ENCODE measurements around the gene GPRC5A. TPM values are rescaled to one million over a fixed set of nuclear protein-coding genes. Genes with fewer than 3 reads are reported as not detected.
A peak's percentile ranks its signal among the peaks of the same experiment; 100 is the strongest.

The GPRC5A gene
- total and polyA plus RNA-seq, 2 of the 13 experiments (the other 11 are each of a cell fraction or from before 2014, with no cell fraction given) = 0.27 to 3.0 TPM

- TF ChIP-seq ZNF639 (CRISPR knock-in tag; conservative IDR thresholded peaks at IDR 0.05) (no peak), TGIF2 (CRISPR knock-in tag; IDR thresholded peaks at IDR 0.05) (no peak), ZNF619 (CRISPR knock-in tag; IDR thresholded peaks at IDR 0.05) (no peak), AHDC1 (CRISPR knock-in tag; IDR thresholded peaks at IDR 0.05; ENCODE audit: borderline replicate concordance) (no peak), PCBP1 (IDR thresholded peaks at IDR 0.05; ENCODE audit: borderline replicate concordance, low read depth, low read length) (no peak), SRY (CRISPR knock-in tag; IDR thresholded peaks at IDR 0.05) (no peak), ZNF331 (CRISPR knock-in tag; IDR thresholded peaks at IDR 0.05) (no peak), ZNF713 (CRISPR knock-in tag; IDR thresholded peaks at IDR 0.05) (no peak), HDAC2 (CRISPR knock-in tag; IDR thresholded peaks at IDR 0.05) (no peak), ELF1 (CRISPR knock-in tag; IDR thresholded peaks at IDR 0.05) (no peak), XRCC5 (optimal IDR thresholded peaks at IDR 0.05; ENCODE audit: low read length) (peak; percentile 56), ZNF20 (CRISPR knock-in tag; IDR thresholded peaks at IDR 0.05) (no peak), ZBTB42 (CRISPR knock-in tag; IDR thresholded peaks at IDR 0.05) (no peak), TBX3 (IDR thresholded peaks at IDR 0.05; ENCODE audit: borderline replicate concordance) (no peak), SP140L (CRISPR knock-in tag; IDR thresholded peaks at IDR 0.05; ENCODE audit: borderline replicate concordance) (no peak), TOE1 (CRISPR knock-in tag; IDR thresholded peaks at IDR 0.05) (no peak), PAX8 (CRISPR knock-in tag; IDR thresholded peaks at IDR 0.05; ENCODE audit: borderline replicate concordance) (no peak), ZFP90 (CRISPR knock-in tag; IDR thresholded peaks at IDR 0.05; ENCODE audit: borderline replicate concordance) (no peak), MED8 (CRISPR knock-in tag; IDR thresholded peaks at IDR 0.05; ENCODE audit: insufficient replicate concordance) (no peak)
- TF ChIP-seq, protein P1, sequence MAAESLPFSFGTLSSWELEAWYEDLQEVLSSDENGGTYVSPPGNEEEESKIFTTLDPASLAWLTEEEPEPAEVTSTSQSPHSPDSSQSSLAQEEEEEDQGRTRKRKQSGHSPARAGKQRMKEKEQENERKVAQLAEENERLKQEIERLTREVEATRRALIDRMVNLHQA (CRISPR knock-in tag; IDR thresholded peaks at IDR 0.05) = no peak
- TF ChIP-seq, protein P2, sequence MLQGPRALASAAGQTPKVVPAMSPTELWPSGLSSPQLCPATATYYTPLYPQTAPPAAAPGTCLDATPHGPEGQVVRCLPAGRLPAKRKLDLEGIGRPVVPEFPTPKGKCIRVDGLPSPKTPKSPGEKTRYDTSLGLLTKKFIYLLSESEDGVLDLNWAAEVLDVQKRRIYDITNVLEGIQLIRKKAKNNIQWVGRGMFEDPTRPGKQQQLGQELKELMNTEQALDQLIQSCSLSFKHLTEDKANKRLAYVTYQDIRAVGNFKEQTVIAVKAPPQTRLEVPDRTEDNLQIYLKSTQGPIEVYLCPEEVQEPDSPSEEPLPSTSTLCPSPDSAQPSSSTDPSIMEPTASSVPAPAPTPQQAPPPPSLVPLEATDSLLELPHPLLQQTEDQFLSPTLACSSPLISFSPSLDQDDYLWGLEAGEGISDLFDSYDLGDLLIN (CRISPR knock-in tag; IDR thresholded peaks at IDR 0.05; ENCODE audit: borderline replicate concordance) = no peak
Observed at GRCh38 chr12:12916135-12916944, 25.0 kb downstream of the GPRC5A start (continued).
